Measurements from ENCODE around the gene TBL1XR1.
"Not testable (repeated sequence)": the region's sequence is repeated elsewhere in the genome, so short reads cannot be mapped to it uniquely, and the experiment has no call there.

The TBL1XR1 gene

GRCh38 chr3:177186306-177186705, 11.0 kb downstream of the TBL1XR1 start:
- TF ChIP-seq CTCF (conservative IDR thresholded peaks at IDR 0.05): no peak
- H3K27ac ChIP-seq: no peak overlapping the region

GRCh38 chr3:177185035-177185574, 12.2 kb downstream of the TBL1XR1 start:
- H3K27ac ChIP-seq: no peak overlapping the region

GRCh38 chr3:177184602-177185001, 12.7 kb downstream of the TBL1XR1 start:
- H3K27ac ChIP-seq: not testable (repeated sequence)

More at GRCh38 chr3:177185035-177185574, 12.2 kb downstream of the TBL1XR1 start:
- no peak for TF ChIP-seq CTCF (conservative IDR thresholded peaks at IDR 0.05)

GRCh38 chr3:177182352-177182751, 14.9 kb downstream of the TBL1XR1 start:
- no peak for TF ChIP-seq CTCF (conservative IDR thresholded peaks at IDR 0.05)
- no peak overlapping the region for H3K27ac ChIP-seq

GRCh38 chr3:177181418-177181817, 15.9 kb downstream of the TBL1XR1 start:
- no peak overlapping the region for H3K27ac ChIP-seq
- TF ChIP-seq CTCF (conservative IDR thresholded peaks at IDR 0.05): no peak

- no peak overlapping the region for H3K27ac ChIP-seq
- no peak for TF ChIP-seq CTCF (conservative IDR thresholded peaks at IDR 0.05)
These were observed 16.8 kb downstream of the TBL1XR1 start for GRCh38 chr3:177180506-177180905.

GRCh38 chr3:177179281-177180067, 17.8 kb downstream of the TBL1XR1 start:
- no peak overlapping the region for H3K27ac ChIP-seq
- TF ChIP-seq CTCF (conservative IDR thresholded peaks at IDR 0.05): no peak

- no peak for TF ChIP-seq CTCF (conservative IDR thresholded peaks at IDR 0.05)
- peak overlapping the region; percentile 47 for H3K27ac ChIP-seq
These were observed 19.5 kb downstream of the TBL1XR1 start for GRCh38 chr3:177177749-177178221.

Data from VCaP (cell line).